HG03432 (cell line): ENCODE results near the gene TRAF3IP3.
A peak's percentile ranks its signal among the peaks of the same experiment; 100 is the strongest.

ENCODE experiments used
- ATAC-seq: cut with Tn5 transposase; IDR thresholded peaks from one replicate; pipeline ENCODE4 v1.9.1; 2021; ENCODE audit warnings: mild to moderate bottlenecking, moderate library complexity; ENCODE audit not compliant: unreplicated experiment

The TRAF3IP3 gene

DNA sequence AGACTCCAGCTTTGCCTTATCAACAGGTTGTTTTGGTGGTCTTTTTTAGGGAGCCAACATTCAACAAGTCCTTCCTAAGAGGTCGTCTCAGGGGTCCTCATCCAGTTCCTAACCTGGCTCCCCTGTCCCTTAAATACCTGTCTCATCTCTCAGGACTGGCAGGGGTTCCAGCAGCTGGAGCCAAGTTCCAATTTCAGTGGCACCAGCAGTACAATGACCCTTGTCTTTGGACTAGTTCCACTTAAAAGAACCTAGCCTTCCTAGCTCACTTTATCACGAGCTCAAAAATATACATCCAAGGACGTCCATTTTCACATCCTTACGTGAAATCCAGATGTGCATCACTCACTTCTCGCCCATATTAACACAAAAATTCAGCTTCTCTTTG, 18.7 kb upstream of the TRAF3IP3 start:
- no peak for ATAC-seq

DNA sequence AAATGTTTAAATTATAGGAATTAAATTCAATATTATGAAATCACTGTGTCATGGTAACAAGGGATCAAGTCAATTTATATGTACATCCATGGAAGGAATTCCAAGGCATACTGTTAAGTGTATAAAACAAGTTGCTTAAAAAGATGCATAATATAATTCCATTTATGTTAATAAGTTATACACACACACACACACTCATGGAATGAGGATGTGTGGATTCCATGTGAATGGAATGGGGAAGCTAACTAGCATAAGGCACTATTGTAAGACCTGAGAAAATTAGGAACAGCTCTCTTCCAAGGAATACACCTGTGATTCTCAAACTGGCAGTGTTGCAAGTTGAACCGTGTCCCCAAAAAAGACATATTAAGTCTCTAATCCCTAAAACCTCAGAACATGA, 17.6 kb upstream of the TRAF3IP3 start:
- ATAC-seq, result no peak

DNA sequence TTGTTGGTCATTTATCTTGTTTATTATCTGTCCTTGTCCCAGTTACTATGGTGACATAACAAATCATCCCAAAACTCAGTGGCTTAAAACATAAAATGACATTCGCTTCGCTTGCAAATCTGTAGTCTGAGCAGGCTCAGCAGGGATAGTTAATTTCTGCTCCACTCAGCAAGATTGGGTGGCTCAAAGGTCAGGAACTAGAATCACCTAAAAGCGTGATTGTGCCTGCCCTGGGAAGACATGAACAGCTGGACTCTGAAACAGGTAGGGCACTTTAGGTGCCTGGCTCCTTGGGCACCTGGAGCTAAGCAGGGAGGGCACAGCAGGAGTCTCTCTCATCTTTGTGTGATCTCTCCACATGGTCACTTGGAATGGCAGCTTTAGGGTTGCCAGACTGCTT, 14.7 kb upstream of the TRAF3IP3 start:
- no peak for ATAC-seq

DNA sequence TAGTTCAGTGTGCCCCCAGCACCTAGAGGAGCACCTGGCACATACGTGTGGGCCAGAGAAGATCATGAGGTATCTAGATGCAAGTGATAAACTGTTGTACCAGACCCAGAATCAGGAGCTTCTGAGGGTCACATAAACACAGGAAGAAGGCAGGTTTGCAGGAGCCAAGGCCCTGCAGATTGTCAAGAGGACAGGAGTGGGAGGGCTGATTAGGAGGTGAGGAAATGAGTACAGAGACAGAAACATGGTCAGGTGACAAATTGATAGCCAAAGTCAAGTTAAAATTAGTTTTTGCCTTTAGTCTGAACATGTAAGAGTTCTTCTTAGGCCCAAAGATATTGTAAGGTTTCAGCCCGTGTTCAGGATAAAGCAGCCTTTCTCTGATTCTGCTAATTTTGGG, 14.0 kb upstream of the TRAF3IP3 start:
- ATAC-seq, result no peak

DNA sequence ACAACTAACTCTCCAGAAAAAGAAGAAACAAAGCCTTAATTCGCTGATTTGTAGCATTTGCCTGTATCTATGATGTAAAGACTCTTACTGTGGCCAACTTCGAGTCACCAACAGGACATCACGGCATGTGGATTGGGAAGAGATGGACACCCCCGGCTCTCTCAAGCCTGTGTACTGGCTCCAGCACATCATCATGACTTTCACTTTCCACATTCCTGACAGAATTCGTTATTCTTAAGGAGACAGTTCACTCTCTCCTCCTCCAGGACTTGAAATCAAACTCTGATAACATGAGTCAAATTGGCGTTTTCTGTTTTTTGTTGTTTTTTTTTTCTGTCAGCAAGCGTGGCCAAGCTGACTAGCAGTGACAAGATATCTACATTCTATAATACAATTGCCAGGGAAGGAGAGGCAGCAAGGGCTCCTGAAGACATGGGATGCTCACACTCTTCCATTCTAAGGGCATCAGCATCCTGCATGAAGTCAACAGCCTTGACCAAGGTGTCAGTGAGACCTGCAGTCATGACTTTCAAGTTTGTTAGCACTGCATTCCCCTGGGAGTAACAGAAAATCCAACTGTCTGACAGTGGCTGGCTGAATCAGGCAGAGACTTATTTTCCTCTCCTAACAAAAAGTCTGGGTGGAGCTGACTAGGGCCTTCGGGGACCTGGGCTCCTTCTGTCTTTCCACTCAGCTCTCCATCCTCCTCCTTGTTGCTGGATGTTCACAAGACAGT, 13.3 kb upstream of the TRAF3IP3 start:
- ATAC-seq, result no peak

DNA sequence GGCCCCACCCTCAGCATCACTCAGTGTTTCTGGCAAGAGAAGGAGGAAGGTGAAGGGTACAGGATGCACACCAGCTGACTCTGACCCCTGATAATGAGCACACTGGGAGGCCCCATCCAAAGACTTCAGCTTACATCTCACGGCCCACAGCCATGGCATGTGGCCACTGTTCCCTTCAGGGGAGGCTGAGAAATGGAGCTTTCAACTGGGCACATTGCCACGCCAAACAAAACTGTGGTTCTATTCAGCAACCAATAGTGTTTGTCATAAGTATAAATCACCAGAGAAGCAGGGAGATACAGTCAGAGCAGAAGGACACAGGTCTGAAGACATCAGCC, 12.7 kb upstream of the TRAF3IP3 start:
- ATAC-seq, result no peak

DNA sequence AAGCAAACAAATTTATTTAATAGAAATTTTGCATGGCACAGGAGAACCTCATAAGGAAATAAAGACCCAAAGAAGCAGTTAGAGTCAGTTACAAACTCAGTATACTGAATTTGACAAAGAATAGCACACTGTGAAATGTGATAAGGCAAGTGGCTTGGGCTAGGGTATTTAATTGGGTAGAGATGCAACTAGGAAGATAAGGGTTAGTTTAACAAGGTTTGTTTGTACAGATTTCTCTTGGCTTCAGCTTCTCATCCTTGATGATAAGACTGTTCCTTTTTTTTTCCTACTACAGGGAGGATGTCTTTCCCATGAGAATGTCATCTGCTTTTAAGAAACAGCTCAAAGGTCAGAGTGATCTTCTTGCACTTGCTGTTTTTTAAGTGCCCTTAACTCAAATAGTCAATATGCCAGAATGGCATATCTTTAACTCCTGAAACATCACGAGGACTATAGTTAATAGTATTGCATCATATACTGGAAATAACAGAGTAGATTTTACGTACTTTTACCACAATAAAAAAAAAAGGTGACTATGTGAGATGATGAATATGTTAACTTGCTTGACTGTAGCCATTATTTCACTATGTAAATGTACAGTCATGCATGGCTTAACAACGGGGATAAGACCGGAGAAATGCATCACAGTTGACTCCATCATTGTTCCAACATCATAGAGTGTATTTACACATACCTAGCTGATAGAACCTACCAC, 9.2 kb upstream of the TRAF3IP3 start:
- no peak for ATAC-seq

DNA sequence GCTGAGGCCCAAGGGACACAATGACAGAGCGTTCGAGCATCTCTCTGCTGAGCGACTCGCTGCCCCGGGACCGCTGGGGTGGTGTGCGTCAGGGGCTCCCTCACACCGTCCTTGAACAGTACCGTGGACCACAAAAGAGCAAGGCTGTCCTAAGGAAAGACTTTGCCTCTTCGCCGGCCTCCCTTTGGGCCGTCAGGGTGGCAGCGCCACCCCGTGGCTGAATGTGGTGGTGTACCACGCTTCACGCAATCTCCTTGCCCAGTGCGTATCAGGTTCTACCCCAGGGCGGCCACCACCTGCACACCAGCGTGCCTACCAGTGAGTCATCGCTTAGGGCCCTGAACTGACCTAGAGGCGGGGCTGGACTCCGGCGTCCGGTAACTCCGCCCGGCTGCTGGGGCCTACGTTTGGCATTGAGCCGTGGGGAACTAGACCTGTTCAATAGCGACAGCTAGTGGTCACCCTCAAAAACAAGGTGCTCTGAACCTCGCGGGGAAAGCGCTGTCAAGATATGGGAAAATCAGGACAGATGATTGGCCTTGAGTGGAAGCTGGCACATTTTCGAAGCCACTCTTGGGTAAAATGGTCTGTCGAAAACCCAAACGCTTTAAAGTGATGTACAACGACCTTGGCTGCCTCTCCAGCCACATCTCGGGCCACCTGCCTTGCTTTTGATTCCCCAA, 8.1 kb upstream of the TRAF3IP3 start:
- ATAC-seq, result peak; percentile 81

DNA sequence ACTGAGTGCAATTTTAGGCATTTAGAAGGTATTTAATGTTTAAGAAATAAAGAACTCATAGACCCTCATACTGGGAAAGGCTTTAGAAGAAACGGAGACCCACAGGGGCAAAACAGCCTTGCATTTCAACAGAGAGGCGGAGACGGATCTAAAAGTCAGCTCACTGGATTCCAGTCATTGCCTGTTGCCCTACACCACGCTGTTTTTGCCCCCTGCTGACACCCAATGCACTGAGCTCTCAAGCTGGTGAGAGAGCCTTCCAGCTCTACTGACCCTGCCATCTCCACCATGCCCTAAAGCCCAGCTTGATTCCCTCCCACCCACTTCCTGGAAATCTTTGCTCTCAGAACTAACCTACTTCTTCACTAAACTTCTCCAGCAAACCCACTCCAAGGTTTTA, 7.2 kb upstream of the TRAF3IP3 start:
- ATAC-seq, result no peak

DNA sequence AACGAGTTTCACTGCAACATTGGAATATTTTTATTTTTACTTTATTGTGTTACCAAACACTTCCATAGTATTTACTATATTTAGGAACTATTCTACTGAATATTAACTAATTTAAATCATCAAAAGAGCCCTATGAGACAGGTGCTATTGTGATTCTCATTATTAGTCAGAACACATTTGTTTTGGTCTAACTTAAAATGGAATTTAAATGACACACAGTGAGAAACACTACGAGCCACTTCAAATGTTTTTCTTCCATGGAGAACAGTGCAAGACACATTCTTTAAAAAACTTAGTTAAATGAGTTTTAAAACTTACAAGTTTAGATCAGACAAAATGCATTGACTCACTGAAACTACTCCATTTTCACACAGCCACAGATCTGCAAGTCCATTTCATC, 6.6 kb upstream of the TRAF3IP3 start:
- no peak for ATAC-seq

DNA sequence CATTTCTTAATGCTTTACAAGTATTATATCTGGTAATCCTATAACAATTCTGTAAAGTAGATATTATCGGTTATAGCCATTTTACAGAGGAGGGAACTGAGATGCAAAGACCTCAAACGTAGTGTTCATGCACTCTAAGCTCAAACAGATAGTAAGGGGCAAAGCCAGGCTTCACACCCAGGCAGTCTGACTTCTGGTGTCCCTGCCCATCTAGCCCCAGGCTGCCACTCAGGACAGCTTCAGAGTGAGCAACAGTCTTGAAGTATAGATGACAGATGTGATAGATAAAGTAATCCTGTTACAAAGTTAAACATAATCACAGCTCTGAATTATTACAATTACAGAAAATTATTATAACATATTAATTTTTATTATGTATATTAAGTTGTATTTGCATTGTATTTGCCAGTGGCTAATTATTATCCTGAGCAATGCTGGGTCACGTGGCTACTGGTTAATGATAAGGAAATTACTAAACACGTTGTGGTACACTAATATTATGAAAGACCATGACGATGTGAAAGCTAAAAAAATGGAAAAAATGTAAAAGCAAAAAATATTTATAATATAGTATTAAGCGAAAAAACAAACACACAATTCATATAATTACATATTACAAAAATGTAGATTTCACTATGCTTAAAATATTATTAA, 6.1 kb upstream of the TRAF3IP3 start:
- ATAC-seq, result no peak

DNA sequence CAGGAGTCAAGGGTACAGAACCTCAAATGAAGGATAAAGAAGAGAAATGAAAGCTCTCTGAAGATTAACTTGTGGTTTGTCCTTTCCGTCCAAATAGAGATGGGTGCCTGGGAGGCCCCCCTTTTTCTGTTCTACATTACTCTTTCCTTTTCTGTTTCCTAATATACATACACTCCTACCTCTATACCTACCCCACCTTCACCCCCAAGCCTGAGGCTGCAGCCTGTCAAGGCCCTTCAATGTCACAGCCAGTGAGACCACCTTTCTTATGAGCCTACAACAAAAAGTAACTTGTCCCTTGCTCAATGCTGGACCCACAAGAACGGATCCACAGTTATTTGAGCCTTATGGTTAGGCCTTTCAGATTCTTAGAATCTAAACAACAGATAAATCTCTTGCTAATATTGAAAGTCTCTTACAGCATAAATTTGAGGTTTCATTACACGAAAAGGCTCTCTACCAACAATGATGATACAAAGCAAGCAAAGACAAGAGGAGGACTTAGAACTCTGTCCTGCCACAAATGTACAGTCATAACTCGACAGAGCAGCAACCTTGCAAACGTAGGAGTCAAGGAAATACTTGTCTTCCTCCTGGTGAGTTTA, 4.1 kb upstream of the TRAF3IP3 start:
- peak; percentile 58 for ATAC-seq

DNA sequence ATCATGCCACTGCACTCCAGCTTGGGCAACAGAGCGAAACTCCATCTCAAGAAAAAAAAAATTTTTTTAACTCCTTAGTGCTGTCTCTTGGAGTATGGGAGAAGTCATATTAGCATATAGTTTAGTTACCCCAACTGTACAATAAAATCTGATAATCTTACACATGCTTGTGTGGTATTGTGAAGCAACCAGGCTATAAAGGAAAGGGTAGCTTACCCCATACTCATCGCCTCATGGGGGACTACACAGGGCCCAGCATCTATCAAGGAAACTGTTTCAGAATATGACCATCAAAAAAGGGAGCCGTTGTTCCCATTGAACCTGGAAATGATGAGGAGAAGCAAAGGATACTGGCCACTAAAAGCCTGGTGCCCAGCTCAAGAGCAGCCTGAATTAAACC, 3.0 kb upstream of the TRAF3IP3 start:
- no peak for ATAC-seq

DNA sequence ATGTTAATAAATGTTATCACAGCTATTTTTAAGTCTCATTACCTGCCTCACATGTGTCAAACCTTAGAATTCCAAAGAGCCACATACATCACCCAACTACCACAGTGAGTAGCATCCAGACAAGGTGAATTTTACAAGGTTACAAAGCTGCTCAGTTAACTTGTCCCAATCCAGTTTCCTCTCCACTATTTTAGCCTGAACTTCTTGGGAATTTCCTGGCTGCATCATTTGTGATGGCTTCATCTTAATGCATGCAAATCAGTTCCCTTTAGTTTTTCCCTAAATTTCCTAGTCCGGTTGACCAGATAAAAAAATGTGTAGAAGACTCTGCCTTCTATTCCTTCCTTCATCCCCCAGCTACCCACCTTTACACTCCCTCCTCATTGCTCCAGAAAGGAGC, 597 bp upstream of the TRAF3IP3 start:
- ATAC-seq, result no peak

DNA sequence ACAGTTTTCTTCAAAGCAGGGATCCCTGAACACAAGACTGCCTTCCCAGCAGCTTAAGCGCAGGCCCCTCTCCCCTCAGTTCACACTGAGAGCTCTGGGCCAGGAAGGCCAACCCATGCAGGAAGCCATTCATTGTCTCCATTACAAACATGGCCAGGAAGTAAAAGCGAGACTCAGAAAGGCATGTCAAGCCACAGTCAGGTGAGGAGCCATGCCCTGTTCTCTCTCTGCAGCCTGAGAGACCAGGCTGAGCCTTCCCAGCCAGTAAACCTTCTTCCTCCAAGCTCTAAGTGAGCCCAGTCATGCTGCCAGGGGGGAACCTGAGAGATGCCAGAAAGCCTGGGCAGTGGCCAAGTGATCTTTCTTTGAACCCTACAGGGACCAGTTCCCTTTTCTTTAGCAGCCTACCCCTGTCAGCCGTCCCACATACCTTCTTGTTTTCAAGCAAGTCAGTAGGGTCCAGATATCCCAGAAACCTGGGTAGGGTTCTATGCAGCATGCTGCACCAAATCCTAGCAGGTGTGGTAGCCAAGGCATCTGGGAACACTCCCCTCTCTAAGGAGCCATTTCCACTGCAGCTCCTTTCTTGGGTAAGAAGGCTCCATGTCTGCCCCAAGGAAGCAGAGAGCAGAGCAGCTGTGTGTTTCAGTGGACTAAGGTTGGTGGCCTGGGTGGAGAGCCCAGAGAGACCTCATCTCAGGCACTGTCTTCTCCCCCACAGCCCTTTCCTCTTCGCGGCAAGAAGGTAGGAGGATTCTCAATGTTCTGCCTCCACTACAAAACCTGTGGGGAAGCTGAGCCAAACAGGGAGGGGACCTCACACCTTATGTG, 977 bp downstream of the TRAF3IP3 start:
- ATAC-seq, result peak; percentile 33

DNA sequence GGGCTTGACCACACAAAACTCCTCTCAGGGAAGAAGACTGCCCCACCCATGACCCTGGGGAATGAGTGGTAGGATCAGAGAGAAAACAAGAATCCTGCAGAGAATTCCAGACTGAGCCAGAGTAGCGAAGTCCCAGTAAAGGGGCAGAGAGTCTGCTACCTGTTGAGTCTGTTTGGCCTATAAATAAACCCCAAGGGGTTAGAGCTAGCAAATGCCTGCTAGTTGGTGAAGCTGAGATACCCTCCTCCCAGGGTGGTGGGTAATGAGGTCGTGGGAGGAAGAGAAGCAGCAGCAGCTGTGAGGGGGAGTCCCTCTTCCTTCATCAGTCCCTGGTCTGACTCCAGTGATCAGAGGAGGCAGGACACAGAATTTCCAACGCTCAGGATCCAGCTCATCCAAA, 2.5 kb downstream of the TRAF3IP3 start:
- no peak for ATAC-seq

DNA sequence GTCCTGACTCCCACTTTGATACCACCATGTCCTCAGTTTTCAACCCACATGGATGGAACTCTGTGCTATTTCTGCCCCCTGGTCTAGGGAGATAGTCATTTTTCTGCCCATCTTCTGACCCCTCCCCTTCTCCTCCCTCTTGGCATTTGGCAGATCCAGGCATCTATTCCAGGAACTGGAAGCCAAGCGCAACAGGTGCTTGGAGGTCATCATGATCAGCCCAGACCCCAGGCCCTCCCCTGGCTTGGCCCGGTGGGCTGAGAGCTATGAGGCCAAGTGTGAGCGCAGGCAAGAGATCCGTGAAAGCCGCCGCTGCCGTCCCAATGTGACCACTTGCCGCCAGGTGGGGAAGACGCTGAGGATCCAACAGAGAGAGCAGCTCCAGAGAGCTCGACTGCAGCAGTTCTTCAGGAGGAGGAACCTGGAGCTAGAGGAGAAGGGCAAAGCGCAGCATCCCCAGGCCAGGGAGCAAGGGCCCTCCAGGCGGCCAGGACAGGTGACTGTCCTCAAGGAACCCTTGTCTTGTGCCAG, 4.0 kb downstream of the TRAF3IP3 start:
- no peak for ATAC-seq

DNA sequence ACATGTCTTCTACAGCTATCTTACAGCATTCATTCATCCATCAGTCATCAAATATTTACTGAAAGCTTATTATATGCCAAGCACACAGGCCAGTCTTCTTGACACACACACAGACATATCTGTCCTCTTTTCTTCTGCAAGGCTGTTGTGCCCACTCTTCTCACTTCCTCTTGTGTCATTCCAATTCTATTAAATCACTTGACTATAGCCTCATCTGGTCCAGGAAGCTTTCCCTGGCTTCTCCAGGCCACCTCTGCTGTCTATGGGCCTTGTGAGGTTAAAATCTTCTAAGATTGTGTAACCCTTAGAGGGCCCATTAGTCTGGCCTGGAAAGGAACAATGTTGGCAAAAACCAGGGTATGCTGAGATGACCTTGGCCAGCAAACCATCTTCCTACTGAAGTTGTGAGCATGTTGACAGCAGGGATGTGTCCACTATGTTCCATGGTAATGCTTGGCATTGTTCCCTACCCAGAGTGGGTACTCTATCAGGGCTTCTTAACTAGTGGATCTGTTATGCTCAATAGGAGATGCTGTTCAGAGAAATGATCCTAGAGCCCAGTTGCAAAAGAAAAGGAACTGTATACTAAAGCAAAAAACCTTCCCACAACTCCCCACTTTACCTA, 5.3 kb downstream of the TRAF3IP3 start:
- no peak for ATAC-seq

DNA sequence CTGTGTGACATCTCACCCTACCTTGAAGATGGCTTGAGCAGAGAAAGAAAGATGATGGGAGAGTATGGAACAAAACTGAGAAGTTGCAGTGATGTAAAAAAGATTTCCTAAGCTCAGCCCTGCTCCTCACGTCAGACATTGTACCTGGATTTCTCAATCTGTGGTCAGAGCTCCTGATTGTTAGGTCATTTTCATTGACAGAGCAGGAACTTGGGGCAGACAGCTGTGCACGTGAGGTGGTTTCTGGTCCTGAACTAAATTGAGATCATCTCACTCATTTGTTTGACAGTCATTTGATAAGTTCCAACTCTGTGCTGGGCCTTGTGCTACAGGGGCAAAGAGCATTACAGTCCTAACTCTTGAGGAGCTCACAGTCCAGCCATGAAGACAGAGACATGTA, 10.2 kb downstream of the TRAF3IP3 start:
- ATAC-seq, result no peak

DNA sequence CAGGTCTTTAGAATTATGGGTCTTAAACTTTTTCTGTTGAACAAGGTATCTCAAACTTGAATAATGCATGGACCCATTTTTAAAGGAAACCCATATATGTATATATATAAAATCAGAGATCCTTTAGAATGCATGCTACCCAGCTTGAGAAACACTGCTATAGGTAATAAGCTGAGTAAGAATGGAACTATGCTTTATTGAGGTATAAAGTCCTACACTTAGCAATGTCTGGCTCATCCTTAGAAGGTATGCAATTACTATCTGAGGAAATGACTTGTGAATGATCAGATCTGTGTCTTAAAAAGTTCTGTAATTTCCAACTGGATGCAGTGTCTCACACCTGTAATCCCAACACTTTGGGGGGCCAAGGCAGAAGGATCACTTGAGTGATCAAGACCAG, 11.2 kb downstream of the TRAF3IP3 start:
- ATAC-seq, result no peak
